ENCODE data around the gene FHDC1. TPM values are rescaled to one million over a fixed set of nuclear protein-coding genes. Genes with fewer than 3 reads are reported as not detected.

The FHDC1 gene
- polyA plus RNA-seq, 3 donors = 0.21 TPM; not detected in 2

DNA sequence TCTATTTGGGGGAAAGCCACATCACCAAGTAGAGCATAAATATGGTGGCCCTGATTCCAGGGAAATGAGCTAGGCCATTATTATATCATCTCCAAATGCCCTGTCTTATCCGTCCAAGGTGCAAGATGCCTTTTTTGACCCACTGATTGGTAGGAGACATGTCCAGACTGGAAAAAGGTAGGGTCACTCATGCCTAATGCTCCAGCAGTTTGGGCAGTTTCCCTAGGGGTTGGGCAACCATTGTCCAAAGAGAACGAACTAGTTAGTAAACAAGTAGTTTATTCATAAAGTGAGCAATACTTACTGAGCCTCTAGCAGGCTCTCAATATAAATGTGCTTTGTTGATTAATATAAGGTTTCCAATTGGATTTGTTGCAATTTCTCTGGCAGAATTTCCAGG is 6.2 kb downstream of the FHDC1 start:
- intact Hi-C loops (cut with micrococcal nuclease) = no loop called here
- H3K27me3 Mint-ChIP-seq (ENCODE audit: low read depth in 3 of 3) = peaks cover 30 to 51% (median 34%) of the 10 kb centered on the region in 3 donors

DNA sequence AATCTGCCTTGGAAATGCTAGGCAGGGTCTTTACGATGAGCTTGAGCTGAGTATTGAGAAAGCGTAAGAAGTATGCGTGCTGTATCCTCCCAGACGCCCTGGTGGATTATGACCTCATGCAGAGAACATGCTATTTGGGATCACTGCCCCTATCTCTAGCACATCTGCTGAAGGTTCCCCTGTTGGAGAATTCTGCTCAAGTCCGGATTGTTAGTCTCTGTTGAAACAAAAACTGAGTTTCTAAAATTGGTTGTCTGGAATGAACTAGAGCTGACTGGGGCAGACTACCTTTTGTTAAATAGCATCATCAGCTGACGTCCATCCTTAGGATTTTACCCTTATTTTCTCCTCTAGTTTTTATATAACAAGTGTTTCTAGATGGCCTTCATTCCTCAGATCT is 7.5 kb downstream of the FHDC1 start:
- no peak overlapping the region for H3K27ac ChIP-seq (ENCODE audit: low read depth in 1 of 2, low read length in 2 of 2)
- Mint-ChIP-seq H3K27ac (no peak overlapping the region), H3K36me3 (peaks cover 4% of the 10 kb centered on the region in 2 donors), H3K27me3 (ENCODE audit: low read depth in 3 of 3) (peaks cover 27 to 46% (median 29%) of the 10 kb centered on the region in 3 donors), H3K4me3 (no peak overlapping the region), H3K9me3 (peaks cover 0 to 10% (median 4%) of the 10 kb centered on the region in 7 donors), H3K4me1 (no peaks in the 10 kb centered on the region)
- peaks cover 26 to 36% of the 10 kb centered on the region in 2 donors for H3K27me3 ChIP-seq (ENCODE audit: control insufficient read depth in 2 of 2, insufficient read depth in 2 of 2, low read length in 2 of 2)
- no peaks in the 10 kb centered on the region for H3K4me1 ChIP-seq (ENCODE audit: control insufficient read depth in 1 of 2, insufficient read depth in 2 of 2, low read length in 2 of 2)
- intact Hi-C loops (cut with micrococcal nuclease) = no loop called here
- WGBS (ENCODE audit: insufficient coverage) = 81% methylated on average over 6 of the region's 6 CpGs
- no peaks in the 10 kb centered on the region for H3K36me3 ChIP-seq (replicated peaks in 1 of 2; ENCODE audit: control insufficient read depth in 1 of 2, insufficient read depth in 2 of 2, low read length in 2 of 2)
- TF ChIP-seq, protein P1, sequence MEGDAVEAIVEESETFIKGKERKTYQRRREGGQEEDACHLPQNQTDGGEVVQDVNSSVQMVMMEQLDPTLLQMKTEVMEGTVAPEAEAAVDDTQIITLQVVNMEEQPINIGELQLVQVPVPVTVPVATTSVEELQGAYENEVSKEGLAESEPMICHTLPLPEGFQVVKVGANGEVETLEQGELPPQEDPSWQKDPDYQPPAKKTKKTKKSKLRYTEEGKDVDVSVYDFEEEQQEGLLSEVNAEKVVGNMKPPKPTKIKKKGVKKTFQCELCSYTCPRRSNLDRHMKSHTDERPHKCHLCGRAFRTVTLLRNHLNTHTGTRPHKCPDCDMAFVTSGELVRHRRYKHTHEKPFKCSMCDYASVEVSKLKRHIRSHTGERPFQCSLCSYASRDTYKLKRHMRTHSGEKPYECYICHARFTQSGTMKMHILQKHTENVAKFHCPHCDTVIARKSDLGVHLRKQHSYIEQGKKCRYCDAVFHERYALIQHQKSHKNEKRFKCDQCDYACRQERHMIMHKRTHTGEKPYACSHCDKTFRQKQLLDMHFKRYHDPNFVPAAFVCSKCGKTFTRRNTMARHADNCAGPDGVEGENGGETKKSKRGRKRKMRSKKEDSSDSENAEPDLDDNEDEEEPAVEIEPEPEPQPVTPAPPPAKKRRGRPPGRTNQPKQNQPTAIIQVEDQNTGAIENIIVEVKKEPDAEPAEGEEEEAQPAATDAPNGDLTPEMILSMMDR (IDR thresholded peaks at IDR 0.05) = no peak
- H3K4me2 ChIP-seq (replicated peaks; ENCODE audit: extremely low read depth, low read length, poor library complexity, severe bottlenecking) = no peak overlapping the region
- H3K9me3 ChIP-seq (replicated peaks in 1 of 2; ENCODE audit: control insufficient read depth in 1 of 2, insufficient read depth in 1 of 2, low read length in 2 of 2) = peaks cover 0 to 13% of the 10 kb centered on the region in 2 donors
- no peaks in the 10 kb centered on the region for H4K20me1 ChIP-seq (ENCODE audit: insufficient read depth, low read length)
- H3K79me2 ChIP-seq (ENCODE audit: insufficient read depth, low read length) = no peaks in the 10 kb centered on the region
- H3K9ac ChIP-seq (ENCODE audit: insufficient read depth, low read length, poor library complexity, severe bottlenecking) = no peak overlapping the region
- H3K4me3 ChIP-seq (replicated peaks in 1 of 3; ENCODE audit: low read depth in 2 of 3, low read length in 3 of 3) = no peak overlapping the region
- DNase-seq = no peak
- H2AFZ ChIP-seq (ENCODE audit: insufficient read depth, low read depth, low read length, poor library complexity, severe bottlenecking) = no peak overlapping the region

More for the DNA sequence above, 6.2 kb downstream of the FHDC1 start:
- Mint-ChIP-seq H3K36me3 (peaks cover 6 to 7% of the 10 kb centered on the region in 2 donors), H3K4me1 (peaks cover 10% of the 10 kb centered on the region), H3K9me3 (peaks cover 0 to 19% (median 12%) of the 10 kb centered on the region in 7 donors), H3K27ac (peak overlapping the region in 1 of 7 donors; percentile 22), H3K4me3 (no peak overlapping the region)
- Histone ChIP-seq H2AFZ (ENCODE audit: insufficient read depth, low read depth, low read length, poor library complexity, severe bottlenecking) (no peak overlapping the region), H3K27ac (ENCODE audit: low read depth in 1 of 2, low read length in 2 of 2) (no peak overlapping the region), H3K9me3 (replicated peaks in 1 of 2; ENCODE audit: control insufficient read depth in 1 of 2, insufficient read depth in 1 of 2, low read length in 2 of 2) (peaks cover 0 to 23% of the 10 kb centered on the region in 2 donors), H3K36me3 (replicated peaks in 1 of 2; ENCODE audit: control insufficient read depth in 1 of 2, insufficient read depth in 2 of 2, low read length in 2 of 2) (no peaks in the 10 kb centered on the region), H3K27me3 (ENCODE audit: control insufficient read depth in 2 of 2, insufficient read depth in 2 of 2, low read length in 2 of 2) (peaks cover 36 to 47% of the 10 kb centered on the region in 2 donors), H4K20me1 (ENCODE audit: insufficient read depth, low read length) (no peaks in the 10 kb centered on the region), H3K9ac (ENCODE audit: insufficient read depth, low read length, poor library complexity, severe bottlenecking) (no peak overlapping the region), H3K4me3 (replicated peaks in 1 of 3; ENCODE audit: low read depth in 2 of 3, low read length in 3 of 3) (no peak overlapping the region), H3K4me2 (replicated peaks; ENCODE audit: extremely low read depth, low read length, poor library complexity, severe bottlenecking) (no peak overlapping the region), H3K79me2 (ENCODE audit: insufficient read depth, low read length) (no peaks in the 10 kb centered on the region), H3K4me1 (ENCODE audit: control insufficient read depth in 1 of 2, insufficient read depth in 2 of 2, low read length in 2 of 2) (peaks cover 7 to 12% of the 10 kb centered on the region in 2 donors)
- WGBS (ENCODE audit: insufficient coverage) = no CpG with 5 or more reads among the region's 2 CpGs
- TF ChIP-seq, protein P1 (IDR thresholded peaks at IDR 0.05) = no peak
- no peak for DNase-seq
